HL-60 (cell line): ENCODE data around the gene PRR33.

Experiments used
- DNase-seq, 2 experiments: peaks; one replicate each; pipeline ENCODE4 v3.0.0-alpha.2; 2010 to 2020; ENCODE audit warnings: low read depth in 1 of 2, low spot score in 1 of 2
- H3K27ac ChIP-seq: fragments of 250-450 bp; sonication (Bioruptor Pico); replicated peaks from 2 replicates; pipeline ENCODE4 v1.5.1; 2020; ENCODE audit warnings: mild to moderate bottlenecking, moderate library complexity
- H3K27me3 ChIP-seq: fragments of 250-450 bp; sonication (Bioruptor Pico); 2 replicates; pipeline ENCODE4 v1.5.1; 2021; ENCODE audit warnings: mild to moderate bottlenecking, moderate library complexity; ENCODE audit not compliant: insufficient read depth, poor library complexity, severe bottlenecking
- H3K4me3 ChIP-seq: replicated peaks from 2 replicates; pipeline ENCODE4 v1.5.1; 2011; ENCODE audit warnings: mild to moderate bottlenecking, control low read depth, low read length; ENCODE audit not compliant: insufficient read depth
- CTCF ChIP-seq: IDR thresholded peaks from one replicate; pipeline ENCODE4 v1.5.1; 2011; ENCODE audit warnings: low read length, control low read depth, inconsistent platforms; ENCODE audit not compliant: insufficient read depth
- GABPA ChIP-seq: IDR thresholded peaks from 2 replicates; pipeline ENCODE4 v1.6.1; 2012; ENCODE audit warnings: low read depth
- POLR2AphosphoS5 ChIP-seq: IDR thresholded peaks from 2 replicates; pipeline ENCODE4 v1.6.1; 2012; ENCODE audit warnings: low read depth
- REST ChIP-seq: IDR thresholded peaks from 2 replicates; pipeline ENCODE4 v1.6.1; 2012; ENCODE audit warnings: low read depth; ENCODE audit not compliant: insufficient replicate concordance
- SPI1 ChIP-seq: IDR thresholded peaks from 2 replicates; pipeline ENCODE4 v1.6.1; 2012; ENCODE audit warnings: low read depth, mild to moderate bottlenecking, borderline replicate concordance

The PRR33 gene

GRCh38 chr11:1934335-1935155, 42.9 kb upstream of the PRR33 start:
- Histone ChIP-seq H3K27ac (no peak overlapping the region), H3K4me3 (no peak overlapping the region), H3K27me3 (peaks cover 13% of the 10 kb centered on the region)
- TF ChIP-seq REST: no peak
- TF ChIP-seq POLR2AphosphoS5: no peak
- TF ChIP-seq GABPA: no peak
- no peak for TF ChIP-seq CTCF
- TF ChIP-seq SPI1: no peak
- no peak for DNase-seq

- Histone ChIP-seq H3K27me3 (peaks cover 13% of the 10 kb centered on the region), H3K27ac (no peak overlapping the region), H3K4me3 (no peak overlapping the region)
- TF ChIP-seq GABPA (no peak), SPI1 (no peak), POLR2AphosphoS5 (no peak), CTCF (no peak), REST (no peak)
- no peak for DNase-seq
These were observed 42.0 kb upstream of the PRR33 start for GRCh38 chr11:1933416-1934334.

GRCh38 chr11:1932681-1933080, 41.0 kb upstream of the PRR33 start:
- H3K27me3 ChIP-seq: peaks cover 13% of the 10 kb centered on the region
- H3K27ac ChIP-seq: no peak overlapping the region
- no peak overlapping the region for H3K4me3 ChIP-seq
- TF ChIP-seq GABPA: no peak
- no peak for TF ChIP-seq REST
- TF ChIP-seq SPI1: no peak
- no peak for TF ChIP-seq CTCF
- TF ChIP-seq POLR2AphosphoS5: no peak
- no peak for DNase-seq
